ENCODE data around the gene RHOT1.
"Not testable (repeated sequence)": the region's sequence is repeated elsewhere in the genome, so short reads cannot be mapped to it uniquely, and the experiment has no call there.

The RHOT1 gene

DNA sequence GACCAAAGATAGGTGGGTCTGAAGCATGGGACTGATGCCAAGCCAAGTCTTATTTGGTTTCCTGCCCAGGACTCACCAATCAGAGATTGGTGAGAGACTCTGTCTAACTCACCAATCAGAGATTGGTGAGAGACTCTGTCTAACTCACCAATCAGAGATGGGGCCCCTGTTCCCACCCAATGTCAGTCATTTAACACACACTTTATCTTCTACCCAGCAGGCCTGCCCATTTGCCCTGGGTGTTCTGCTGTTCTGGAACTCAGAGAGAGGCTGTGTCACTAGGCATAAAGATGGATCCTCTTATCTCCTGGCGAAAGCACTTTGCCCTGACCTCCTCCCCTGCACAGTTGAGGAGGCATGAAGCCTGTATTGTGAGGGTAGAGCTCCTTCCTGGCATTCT, 5.4 kb upstream of the RHOT1 start (continued):
- TF ChIP-seq RARB (CRISPR knock-in tag; IDR thresholded peaks at IDR 0.05) (no peak), ZFP30 (CRISPR knock-in tag; IDR thresholded peaks at IDR 0.05) (no peak), CSDC2 (CRISPR knock-in tag; IDR thresholded peaks at IDR 0.05) (no peak), ZNF8 (CRISPR knock-in tag; IDR thresholded peaks at IDR 0.05) (no peak), OSR1 (CRISPR knock-in tag; IDR thresholded peaks at IDR 0.05) (no peak), ZNF70 (CRISPR knock-in tag; IDR thresholded peaks at IDR 0.05) (no peak), ESRRG (CRISPR knock-in tag; IDR thresholded peaks at IDR 0.05) (no peak), ISL1 (CRISPR knock-in tag; IDR thresholded peaks at IDR 0.05) (no peak), PPARA (CRISPR knock-in tag; IDR thresholded peaks at IDR 0.05; ENCODE audit: borderline replicate concordance) (no peak), ZNF565 (CRISPR knock-in tag; conservative IDR thresholded peaks at IDR 0.05; ENCODE audit: low read depth) (no peak)
- TF ChIP-seq, protein P1, sequence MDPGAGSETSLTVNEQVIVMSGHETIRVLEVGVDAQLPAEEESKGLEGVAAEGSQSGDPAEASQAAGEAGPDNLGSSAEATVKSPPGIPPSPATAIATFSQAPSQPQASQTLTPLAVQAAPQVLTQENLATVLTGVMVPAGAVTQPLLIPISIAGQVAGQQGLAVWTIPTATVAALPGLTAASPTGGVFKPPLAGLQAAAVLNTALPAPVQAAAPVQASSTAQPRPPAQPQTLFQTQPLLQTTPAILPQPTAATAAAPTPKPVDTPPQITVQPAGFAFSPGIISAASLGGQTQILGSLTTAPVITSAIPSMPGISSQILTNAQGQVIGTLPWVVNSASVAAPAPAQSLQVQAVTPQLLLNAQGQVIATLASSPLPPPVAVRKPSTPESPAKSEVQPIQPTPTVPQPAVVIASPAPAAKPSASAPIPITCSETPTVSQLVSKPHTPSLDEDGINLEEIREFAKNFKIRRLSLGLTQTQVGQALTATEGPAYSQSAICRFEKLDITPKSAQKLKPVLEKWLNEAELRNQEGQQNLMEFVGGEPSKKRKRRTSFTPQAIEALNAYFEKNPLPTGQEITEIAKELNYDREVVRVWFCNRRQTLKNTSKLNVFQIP (CRISPR knock-in tag; IDR thresholded peaks at IDR 0.05; ENCODE audit: borderline replicate concordance, low read depth) = no peak
- TF ChIP-seq, protein P2, sequence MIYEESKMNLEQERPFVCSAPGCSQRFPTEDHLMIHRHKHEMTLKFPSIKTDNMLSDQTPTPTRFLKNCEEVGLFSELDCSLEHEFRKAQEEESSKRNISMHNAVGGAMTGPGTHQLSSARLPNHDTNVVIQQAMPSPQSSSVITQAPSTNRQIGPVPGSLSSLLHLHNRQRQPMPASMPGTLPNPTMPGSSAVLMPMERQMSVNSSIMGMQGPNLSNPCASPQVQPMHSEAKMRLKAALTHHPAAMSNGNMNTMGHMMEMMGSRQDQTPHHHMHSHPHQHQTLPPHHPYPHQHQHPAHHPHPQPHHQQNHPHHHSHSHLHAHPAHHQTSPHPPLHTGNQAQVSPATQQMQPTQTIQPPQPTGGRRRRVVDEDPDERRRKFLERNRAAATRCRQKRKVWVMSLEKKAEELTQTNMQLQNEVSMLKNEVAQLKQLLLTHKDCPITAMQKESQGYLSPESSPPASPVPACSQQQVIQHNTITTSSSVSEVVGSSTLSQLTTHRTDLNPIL (CRISPR knock-in tag; IDR thresholded peaks at IDR 0.05; ENCODE audit: low read depth) = no peak

DNA sequence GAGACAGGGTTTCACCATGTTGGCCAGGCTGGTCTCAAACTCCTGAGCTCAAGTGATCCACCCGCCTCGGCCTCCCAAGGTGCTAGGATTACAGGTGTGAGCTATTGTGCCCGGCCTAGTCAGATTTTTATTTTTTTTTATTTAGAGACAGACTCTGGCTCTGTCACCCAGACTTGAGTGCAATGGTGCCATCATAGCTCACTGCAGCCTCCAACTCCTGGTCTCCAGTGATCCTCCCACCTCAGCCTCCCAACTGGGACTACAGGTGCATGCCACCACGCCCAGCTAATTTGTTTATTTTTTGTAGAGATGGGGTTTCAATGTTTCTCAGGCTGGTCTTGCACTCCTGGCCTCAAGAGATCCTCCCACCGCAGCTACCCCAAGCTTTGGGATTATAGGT, 2.8 kb upstream of the RHOT1 start:
- ATAC-seq = not testable (repeated sequence)

DNA sequence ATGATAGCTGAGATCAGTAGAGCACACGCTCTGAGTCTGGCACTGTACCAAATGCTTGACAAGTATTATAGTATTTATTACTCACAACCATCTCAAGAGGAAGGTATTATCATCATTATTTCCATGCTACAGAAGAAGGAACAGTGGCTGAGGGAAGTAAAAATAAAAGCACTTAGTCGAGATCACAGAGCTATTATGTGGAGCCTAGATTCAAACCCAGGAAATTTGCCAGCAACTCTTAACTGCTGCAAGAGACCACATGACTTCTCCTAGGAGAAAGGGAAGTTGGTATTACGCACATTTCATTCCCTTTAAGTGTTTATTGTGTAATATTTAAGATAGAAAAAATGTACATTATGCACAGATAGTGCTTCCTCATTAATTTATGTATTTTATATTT, 1.0 kb upstream of the RHOT1 start:
- TF ChIP-seq GLIS3 (CRISPR knock-in tag; IDR thresholded peaks at IDR 0.05) (no peak), ISL1 (CRISPR knock-in tag; IDR thresholded peaks at IDR 0.05) (peak; percentile 33; the same call in 1 of the 2 replicates)
- ATAC-seq = no peak

DNA sequence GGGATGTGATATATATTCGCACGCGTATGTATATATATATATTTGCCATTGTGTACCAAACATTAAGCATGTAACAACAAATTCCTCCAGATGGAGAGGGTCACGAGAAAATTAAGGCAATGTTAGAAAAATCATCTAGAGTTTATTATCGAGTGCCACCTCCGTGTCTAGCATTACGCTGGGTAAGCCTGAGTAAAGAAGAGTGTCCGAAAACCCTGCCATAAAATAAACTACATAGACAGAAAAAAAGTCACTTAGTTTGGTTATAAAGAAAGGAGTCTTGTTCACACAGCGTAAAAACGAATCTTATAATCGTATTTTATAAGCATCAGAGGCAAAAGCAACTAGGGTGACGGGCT, 644 bp upstream of the RHOT1 start:
- ATAC-seq = no peak
- TF ChIP-seq TCF4 (CRISPR knock-in tag; IDR thresholded peaks at IDR 0.05; ENCODE audit: borderline replicate concordance) (no peak), ZC3H10 (CRISPR knock-in tag; IDR thresholded peaks at IDR 0.05) (no peak), ZNF70 (CRISPR knock-in tag; IDR thresholded peaks at IDR 0.05) (no peak)

DNA sequence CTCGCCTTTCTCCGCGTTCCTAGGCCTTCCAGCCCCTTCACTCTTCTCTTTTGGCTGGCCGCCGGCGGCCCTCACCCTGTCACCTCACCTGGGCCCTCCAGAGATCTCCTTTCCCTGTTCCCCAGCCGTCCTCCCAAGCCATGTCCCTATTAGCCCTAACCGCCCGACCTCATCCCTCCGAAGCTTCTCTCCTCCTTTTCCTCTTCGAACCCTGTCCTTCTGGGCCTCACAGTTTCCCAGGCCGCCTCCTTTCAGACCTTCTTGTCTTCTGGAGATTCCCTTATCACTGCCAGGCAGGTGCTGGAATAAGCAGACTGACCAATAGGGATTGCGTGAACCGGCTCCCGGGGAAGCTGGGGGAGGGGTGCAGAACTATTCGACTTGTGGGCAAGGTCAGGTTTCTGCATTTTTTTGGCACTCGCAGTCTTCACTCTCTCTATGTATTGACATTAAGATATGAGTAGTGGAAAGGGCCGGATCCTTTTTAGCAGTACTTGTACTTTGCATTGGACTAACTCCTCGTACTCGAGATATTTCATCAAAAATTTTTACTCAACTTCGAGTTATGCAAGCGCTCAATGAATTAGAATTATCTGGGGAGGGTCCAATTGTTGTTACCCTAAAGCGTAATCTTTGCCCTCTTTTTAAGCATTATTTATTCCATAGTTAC, 690 bp downstream of the RHOT1 start:
- TF ChIP-seq, protein P3, sequence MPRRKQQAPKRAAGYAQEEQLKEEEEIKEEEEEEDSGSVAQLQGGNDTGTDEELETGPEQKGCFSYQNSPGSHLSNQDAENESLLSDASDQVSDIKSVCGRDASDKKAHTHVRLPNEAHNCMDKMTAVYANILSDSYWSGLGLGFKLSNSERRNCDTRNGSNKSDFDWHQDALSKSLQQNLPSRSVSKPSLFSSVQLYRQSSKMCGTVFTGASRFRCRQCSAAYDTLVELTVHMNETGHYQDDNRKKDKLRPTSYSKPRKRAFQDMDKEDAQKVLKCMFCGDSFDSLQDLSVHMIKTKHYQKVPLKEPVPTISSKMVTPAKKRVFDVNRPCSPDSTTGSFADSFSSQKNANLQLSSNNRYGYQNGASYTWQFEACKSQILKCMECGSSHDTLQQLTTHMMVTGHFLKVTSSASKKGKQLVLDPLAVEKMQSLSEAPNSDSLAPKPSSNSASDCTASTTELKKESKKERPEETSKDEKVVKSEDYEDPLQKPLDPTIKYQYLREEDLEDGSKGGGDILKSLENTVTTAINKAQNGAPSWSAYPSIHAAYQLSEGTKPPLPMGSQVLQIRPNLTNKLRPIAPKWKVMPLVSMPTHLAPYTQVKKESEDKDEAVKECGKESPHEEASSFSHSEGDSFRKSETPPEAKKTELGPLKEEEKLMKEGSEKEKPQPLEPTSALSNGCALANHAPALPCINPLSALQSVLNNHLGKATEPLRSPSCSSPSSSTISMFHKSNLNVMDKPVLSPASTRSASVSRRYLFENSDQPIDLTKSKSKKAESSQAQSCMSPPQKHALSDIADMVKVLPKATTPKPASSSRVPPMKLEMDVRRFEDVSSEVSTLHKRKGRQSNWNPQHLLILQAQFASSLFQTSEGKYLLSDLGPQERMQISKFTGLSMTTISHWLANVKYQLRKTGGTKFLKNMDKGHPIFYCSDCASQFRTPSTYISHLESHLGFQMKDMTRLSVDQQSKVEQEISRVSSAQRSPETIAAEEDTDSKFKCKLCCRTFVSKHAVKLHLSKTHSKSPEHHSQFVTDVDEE (CRISPR knock-in tag; IDR thresholded peaks at IDR 0.05) = no peak
- TF ChIP-seq ZNF565 (CRISPR knock-in tag; conservative IDR thresholded peaks at IDR 0.05; ENCODE audit: low read depth) (no peak), ZNF70 (CRISPR knock-in tag; IDR thresholded peaks at IDR 0.05) (no peak), ZFP30 (CRISPR knock-in tag; IDR thresholded peaks at IDR 0.05) (no peak), OSR1 (CRISPR knock-in tag; IDR thresholded peaks at IDR 0.05) (no peak), RARB (CRISPR knock-in tag; IDR thresholded peaks at IDR 0.05) (no peak), TCF4 (CRISPR knock-in tag; IDR thresholded peaks at IDR 0.05; ENCODE audit: borderline replicate concordance) (no peak), ZC3H10 (CRISPR knock-in tag; IDR thresholded peaks at IDR 0.05) (no peak), GLIS3 (CRISPR knock-in tag; IDR thresholded peaks at IDR 0.05) (no peak)
- TF ChIP-seq, protein P4, sequence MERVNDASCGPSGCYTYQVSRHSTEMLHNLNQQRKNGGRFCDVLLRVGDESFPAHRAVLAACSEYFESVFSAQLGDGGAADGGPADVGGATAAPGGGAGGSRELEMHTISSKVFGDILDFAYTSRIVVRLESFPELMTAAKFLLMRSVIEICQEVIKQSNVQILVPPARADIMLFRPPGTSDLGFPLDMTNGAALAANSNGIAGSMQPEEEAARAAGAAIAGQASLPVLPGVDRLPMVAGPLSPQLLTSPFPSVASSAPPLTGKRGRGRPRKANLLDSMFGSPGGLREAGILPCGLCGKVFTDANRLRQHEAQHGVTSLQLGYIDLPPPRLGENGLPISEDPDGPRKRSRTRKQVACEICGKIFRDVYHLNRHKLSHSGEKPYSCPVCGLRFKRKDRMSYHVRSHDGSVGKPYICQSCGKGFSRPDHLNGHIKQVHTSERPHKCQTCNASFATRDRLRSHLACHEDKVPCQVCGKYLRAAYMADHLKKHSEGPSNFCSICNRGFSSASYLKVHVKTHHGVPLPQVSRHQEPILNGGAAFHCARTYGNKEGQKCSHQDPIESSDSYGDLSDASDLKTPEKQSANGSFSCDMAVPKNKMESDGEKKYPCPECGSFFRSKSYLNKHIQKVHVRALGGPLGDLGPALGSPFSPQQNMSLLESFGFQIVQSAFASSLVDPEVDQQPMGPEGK (CRISPR knock-in tag; IDR thresholded peaks at IDR 0.05; ENCODE audit: borderline replicate concordance) = no peak
- ATAC-seq = peak; percentile 60

Measured in SK-N-SH treated with all-trans-retinoic acid at 6 μM for 48 hours (cell line).